ENCODE results near the gene PLB1. TPM values are rescaled to one million over a fixed set of nuclear protein-coding genes. Genes with fewer than 3 reads are reported as not detected.

The PLB1 gene
- total and polyA plus RNA-seq, 2 donors (not counting 1 experiment from before 2014, with no cell fraction given) = 0.25 to 0.51 TPM

DNA sequence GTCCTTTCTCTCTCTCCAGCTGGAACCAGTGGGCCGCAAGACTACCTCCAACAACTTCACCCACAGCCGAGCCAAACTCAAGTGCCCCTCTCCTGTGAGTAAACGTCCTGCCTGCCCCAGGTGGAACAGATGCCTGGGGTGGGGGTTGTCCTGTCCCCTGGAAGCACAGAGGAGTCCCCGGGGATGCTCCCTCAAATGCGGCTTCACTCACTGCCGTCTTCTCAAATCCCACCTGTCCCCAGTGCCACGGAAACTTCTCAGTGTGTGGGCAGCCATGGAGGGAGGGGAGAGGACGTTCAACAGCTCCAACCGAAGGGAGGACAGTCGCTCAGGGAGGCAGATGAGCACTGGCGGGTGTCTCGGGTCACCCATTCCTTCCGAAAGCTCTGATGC, 145.0 kb downstream of the PLB1 start:
- no peak overlapping the region for H3K4me3 Mint-ChIP-seq
- Histone ChIP-seq H3K9me3 (ENCODE audit: control extremely low read depth in 1 of 3, control insufficient read depth in 2 of 3, insufficient read depth in 1 of 3, low read length in 2 of 3) (no peaks in the 10 kb centered on the region), H3K36me3 (replicated peaks in 1 of 2; ENCODE audit: control extremely low read depth in 1 of 2, control insufficient read depth in 1 of 2, extremely low read depth in 1 of 2, insufficient read depth in 2 of 2, low read length in 1 of 2) (no peaks in the 10 kb centered on the region), H3K4me1 (ENCODE audit: control insufficient read depth in 2 of 2, insufficient read depth in 2 of 2, low read length in 2 of 2) (no peaks in the 10 kb centered on the region), H3K4me3 (ENCODE audit: control extremely low read depth in 1 of 5, extremely low read depth in 1 of 5, insufficient read depth in 1 of 5, low read depth in 2 of 5, low read length in 4 of 5) (no peak overlapping the region), H3K4me2 (replicated peaks; ENCODE audit: low read depth, low read length, poor library complexity, severe bottlenecking) (no peak overlapping the region), H2AFZ (ENCODE audit: insufficient read depth, low read depth, low read length, poor library complexity, severe bottlenecking) (no peak overlapping the region), H4K20me1 (ENCODE audit: control insufficient read depth, insufficient read depth, low read length, poor library complexity, severe bottlenecking) (no peaks in the 10 kb centered on the region), H3K9ac (ENCODE audit: low read length) (no peak overlapping the region), H3K27me3 (replicated peaks in 1 of 4; ENCODE audit: control extremely low read depth in 1 of 4, control insufficient read depth in 3 of 4, insufficient read depth in 4 of 4, low read length in 3 of 4) (no peaks in the 10 kb centered on the region), H3K27ac (ENCODE audit: low read length in 2 of 2) (no peak overlapping the region), H3K79me2 (ENCODE audit: control insufficient read depth, insufficient read depth, low read length) (no peaks in the 10 kb centered on the region)
- H3K27me3 Mint-ChIP-seq = no peaks in the 10 kb centered on the region
- ChIA-PET CTCF (no interaction called here), POLR2A (no interaction called here)
- DNase-seq = no peak
- WGBS (ENCODE audit: insufficient coverage) = 90% methylated on average over 11 of the region's 13 CpGs
- intact Hi-C loops (cut with micrococcal nuclease) = no loop called here
- H3K9me3 Mint-ChIP-seq (ENCODE audit: insufficient read depth) = no peaks in the 10 kb centered on the region
- no peak for ATAC-seq (ENCODE audit: low read depth)
- H3K4me1 Mint-ChIP-seq = no peaks in the 10 kb centered on the region
- H3K27ac Mint-ChIP-seq = no peak overlapping the region
- TF ChIP-seq, protein P1, sequence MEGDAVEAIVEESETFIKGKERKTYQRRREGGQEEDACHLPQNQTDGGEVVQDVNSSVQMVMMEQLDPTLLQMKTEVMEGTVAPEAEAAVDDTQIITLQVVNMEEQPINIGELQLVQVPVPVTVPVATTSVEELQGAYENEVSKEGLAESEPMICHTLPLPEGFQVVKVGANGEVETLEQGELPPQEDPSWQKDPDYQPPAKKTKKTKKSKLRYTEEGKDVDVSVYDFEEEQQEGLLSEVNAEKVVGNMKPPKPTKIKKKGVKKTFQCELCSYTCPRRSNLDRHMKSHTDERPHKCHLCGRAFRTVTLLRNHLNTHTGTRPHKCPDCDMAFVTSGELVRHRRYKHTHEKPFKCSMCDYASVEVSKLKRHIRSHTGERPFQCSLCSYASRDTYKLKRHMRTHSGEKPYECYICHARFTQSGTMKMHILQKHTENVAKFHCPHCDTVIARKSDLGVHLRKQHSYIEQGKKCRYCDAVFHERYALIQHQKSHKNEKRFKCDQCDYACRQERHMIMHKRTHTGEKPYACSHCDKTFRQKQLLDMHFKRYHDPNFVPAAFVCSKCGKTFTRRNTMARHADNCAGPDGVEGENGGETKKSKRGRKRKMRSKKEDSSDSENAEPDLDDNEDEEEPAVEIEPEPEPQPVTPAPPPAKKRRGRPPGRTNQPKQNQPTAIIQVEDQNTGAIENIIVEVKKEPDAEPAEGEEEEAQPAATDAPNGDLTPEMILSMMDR (IDR thresholded peaks at IDR 0.05) = no peak
- no peak for TF ChIP-seq EZH2 (IDR thresholded peaks at IDR 0.05; ENCODE audit: borderline replicate concordance, insufficient read depth, low read depth, low read length, poor library complexity, severe bottlenecking)

DNA sequence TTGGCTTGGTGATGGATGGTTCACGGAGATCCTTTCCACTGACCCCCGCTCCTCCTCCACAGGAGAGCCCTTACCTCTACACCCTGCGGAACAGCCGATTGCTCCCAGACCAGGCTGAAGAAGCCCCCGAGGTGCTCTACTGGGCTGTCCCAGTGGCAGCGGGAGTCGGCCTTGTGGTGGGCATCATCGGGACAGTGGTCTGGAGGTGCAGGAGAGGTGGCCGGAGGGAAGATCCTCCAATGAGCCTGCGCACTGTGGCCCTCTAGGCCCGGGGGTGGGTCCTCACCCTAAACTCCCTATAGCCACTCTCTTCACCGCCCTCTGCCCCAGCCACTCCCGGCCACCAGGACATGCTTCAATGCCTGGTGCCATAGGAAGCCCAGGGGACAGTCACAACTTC, 146.9 kb downstream of the PLB1 start:
- ATAC-seq (ENCODE audit: low read depth) (no peak), DNase-seq (no peak)
- H3K79me2 ChIP-seq (ENCODE audit: control insufficient read depth, insufficient read depth, low read length) = no peaks in the 10 kb centered on the region
- TF ChIP-seq EZH2 (IDR thresholded peaks at IDR 0.05; ENCODE audit: borderline replicate concordance, insufficient read depth, low read depth, low read length, poor library complexity, severe bottlenecking) = no peak
- TF ChIP-seq, protein P1 (IDR thresholded peaks at IDR 0.05) = no peak
- 97% methylated on average over 8 of the region's 13 CpGs for WGBS (ENCODE audit: insufficient coverage)
- H3K9me3 ChIP-seq (ENCODE audit: control extremely low read depth in 1 of 3, control insufficient read depth in 2 of 3, insufficient read depth in 1 of 3, low read length in 2 of 3) = no peaks in the 10 kb centered on the region
- H3K4me3 Mint-ChIP-seq = no peak overlapping the region
- H3K27me3 Mint-ChIP-seq = no peaks in the 10 kb centered on the region
- H2AFZ ChIP-seq (ENCODE audit: insufficient read depth, low read depth, low read length, poor library complexity, severe bottlenecking) = no peak overlapping the region
- H3K27ac ChIP-seq (ENCODE audit: low read length in 2 of 2) = no peak overlapping the region
- H3K4me2 ChIP-seq (replicated peaks; ENCODE audit: low read depth, low read length, poor library complexity, severe bottlenecking) = no peak overlapping the region
- no peaks in the 10 kb centered on the region for H3K4me1 ChIP-seq (ENCODE audit: control insufficient read depth in 2 of 2, insufficient read depth in 2 of 2, low read length in 2 of 2)
- no peak overlapping the region for H3K9ac ChIP-seq (ENCODE audit: low read length)
- intact Hi-C loops (cut with micrococcal nuclease) = no loop called here
- H3K9me3 Mint-ChIP-seq (ENCODE audit: insufficient read depth) = no peaks in the 10 kb centered on the region
- H3K36me3 ChIP-seq (replicated peaks in 1 of 2; ENCODE audit: control extremely low read depth in 1 of 2, control insufficient read depth in 1 of 2, extremely low read depth in 1 of 2, insufficient read depth in 2 of 2, low read length in 1 of 2) = no peaks in the 10 kb centered on the region
- peaks cover 1% of the 10 kb centered on the region for H3K4me1 Mint-ChIP-seq
- no peak overlapping the region for H3K4me3 ChIP-seq (ENCODE audit: control extremely low read depth in 1 of 5, extremely low read depth in 1 of 5, insufficient read depth in 1 of 5, low read depth in 2 of 5, low read length in 4 of 5)
- no peaks in the 10 kb centered on the region for H4K20me1 ChIP-seq (ENCODE audit: control insufficient read depth, insufficient read depth, low read length, poor library complexity, severe bottlenecking)
- CTCF ChIA-PET = no interaction called here
- no peaks in the 10 kb centered on the region for H3K27me3 ChIP-seq (replicated peaks in 1 of 4; ENCODE audit: control extremely low read depth in 1 of 4, control insufficient read depth in 3 of 4, insufficient read depth in 4 of 4, low read length in 3 of 4)
- POLR2A ChIA-PET = no interaction called here
- H3K27ac Mint-ChIP-seq = no peak overlapping the region
